ENCODE measurements around the gene NFIA.

Gene NFIA

DNA sequence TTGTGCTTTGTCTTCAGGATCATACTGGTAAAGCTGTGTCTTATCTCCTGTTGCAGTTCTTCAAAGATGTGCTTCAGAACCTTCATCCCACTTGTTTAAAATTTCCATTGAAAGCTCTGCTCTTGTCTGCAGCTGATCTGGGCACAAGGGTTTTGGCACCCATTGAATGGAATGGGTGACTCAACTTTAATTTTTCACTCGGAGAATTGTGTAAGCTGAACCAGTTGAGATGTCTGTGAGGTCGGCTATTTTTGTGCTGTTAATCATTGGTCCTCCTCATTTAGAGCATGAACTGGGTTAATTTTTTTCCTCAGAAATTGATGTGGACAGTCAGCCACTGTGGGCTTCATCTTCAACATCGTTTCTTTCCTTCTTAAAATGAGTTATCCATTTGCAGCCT lies 390.5 kb downstream of the NFIA start:
- no peak for TF ChIP-seq CTCF (conservative IDR thresholded peaks at IDR 0.05; ENCODE audit: low read depth, low read length)
- no peak for DNase-seq (ENCODE audit: low read depth)
- no peak overlapping the region for H3K4me3 ChIP-seq (ENCODE audit: low read length)

DNA sequence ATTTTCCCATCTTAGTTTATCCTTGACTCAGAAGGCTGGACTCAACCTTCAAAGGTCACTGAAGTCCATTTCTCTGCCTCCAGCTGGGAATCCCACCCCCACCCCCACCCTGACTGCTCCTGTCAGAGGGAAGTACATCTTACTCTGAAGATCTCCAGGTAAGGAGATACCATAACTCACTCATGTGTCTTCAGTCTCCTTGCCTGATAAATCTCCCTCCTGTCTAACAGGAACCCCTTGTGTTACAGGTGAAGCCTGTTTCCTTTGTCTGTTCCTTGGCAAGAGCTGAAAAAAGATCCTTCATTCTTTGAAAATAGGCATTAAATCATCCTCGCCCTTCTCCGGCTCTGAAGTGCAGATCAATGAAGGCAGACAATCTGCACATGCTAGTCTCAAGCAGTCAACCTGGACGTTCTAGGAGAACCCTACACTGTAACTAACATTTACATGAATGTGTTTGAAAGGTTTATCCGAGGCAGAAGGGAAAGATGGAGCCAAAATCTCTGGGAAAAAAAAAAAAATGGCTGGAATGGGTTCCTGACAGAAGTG lies 392.0 kb downstream of the NFIA start:
- DNase-seq (ENCODE audit: low read depth): no peak
- no peak for TF ChIP-seq CTCF (conservative IDR thresholded peaks at IDR 0.05; ENCODE audit: low read depth, low read length)

GRCh38 chr1:61474963-61475362 lies 392.6 kb downstream of the NFIA start:
- no peak overlapping the region for H3K4me3 ChIP-seq (ENCODE audit: low read length)
- no peak for DNase-seq (ENCODE audit: low read depth)
- no peak for TF ChIP-seq CTCF (conservative IDR thresholded peaks at IDR 0.05; ENCODE audit: low read depth, low read length)

More for the DNA sequence above, 392.0 kb downstream of the NFIA start:
- H3K4me3 ChIP-seq (ENCODE audit: low read length): no peak overlapping the region

- no peak for TF ChIP-seq CTCF (conservative IDR thresholded peaks at IDR 0.05; ENCODE audit: low read depth, low read length)
- no peak overlapping the region for H3K4me3 ChIP-seq (ENCODE audit: low read length)
- DNase-seq (ENCODE audit: low read depth): no peak
These were observed 394.9 kb downstream of the NFIA start for GRCh38 chr1:61477301-61477700.

DNA sequence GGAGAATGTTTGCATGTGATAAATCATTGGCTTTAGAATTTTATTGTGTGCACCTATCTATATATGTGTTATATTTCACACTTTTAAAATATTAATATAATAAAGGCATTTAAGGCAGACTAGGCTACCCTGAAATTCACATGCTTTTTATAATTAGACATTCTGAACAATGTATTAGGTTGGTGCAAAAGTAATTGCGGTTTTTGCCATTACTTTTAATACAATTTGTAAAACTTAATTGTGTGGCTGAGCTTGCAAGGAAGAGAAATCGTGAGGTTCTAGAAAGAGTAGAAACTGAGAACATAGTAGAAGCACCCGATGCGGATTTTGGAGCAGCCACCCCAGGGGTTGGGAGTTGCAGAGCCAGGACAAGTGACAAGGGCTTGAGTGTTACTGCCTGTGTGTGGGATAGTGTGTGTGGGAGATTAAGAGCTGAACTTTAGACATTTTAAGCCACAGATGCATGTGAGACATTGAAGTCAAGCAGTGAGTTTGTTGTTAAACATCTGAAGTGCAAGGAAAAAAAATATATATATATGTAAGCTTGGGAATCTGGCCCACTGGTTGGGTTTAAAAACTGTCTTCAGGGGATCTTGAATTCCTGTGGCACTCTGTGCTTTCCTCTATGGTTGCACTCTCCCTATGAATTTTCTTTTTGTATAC lies 398.0 kb downstream of the NFIA start:
- H3K4me3 ChIP-seq (ENCODE audit: low read length): no peak overlapping the region
- DNase-seq (ENCODE audit: low read depth): peak; percentile 58
- TF ChIP-seq CTCF (conservative IDR thresholded peaks at IDR 0.05; ENCODE audit: low read depth, low read length): no peak

DNA sequence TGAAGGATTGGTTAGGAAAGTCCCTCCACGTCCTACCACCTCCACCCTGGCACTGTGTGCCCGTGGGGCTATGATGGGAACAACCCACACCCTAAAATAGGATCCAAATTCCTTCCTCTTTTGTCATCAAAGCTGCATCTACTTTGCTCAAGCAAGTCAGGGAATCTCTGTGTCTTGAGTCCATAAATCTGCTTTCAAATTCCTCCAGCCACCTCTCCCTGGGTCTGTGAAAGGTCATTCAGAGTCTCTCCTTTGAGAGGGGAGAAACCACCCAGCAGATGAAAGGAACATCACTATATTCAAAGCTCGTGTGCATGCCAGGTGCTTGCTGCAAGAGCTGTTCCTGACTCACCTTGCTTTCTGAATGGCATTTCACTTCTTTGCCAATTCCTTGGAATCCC lies 399.0 kb downstream of the NFIA start:
- no peak overlapping the region for H3K4me3 ChIP-seq (ENCODE audit: low read length)
- no peak for TF ChIP-seq CTCF (conservative IDR thresholded peaks at IDR 0.05; ENCODE audit: low read depth, low read length)
- no peak for DNase-seq (ENCODE audit: low read depth)

- no peak for DNase-seq (ENCODE audit: low read depth)
- TF ChIP-seq CTCF (conservative IDR thresholded peaks at IDR 0.05; ENCODE audit: low read depth, low read length): no peak
- no peak overlapping the region for H3K4me3 ChIP-seq (ENCODE audit: low read length)
These were observed 399.9 kb downstream of the NFIA start for GRCh38 chr1:61482170-61482734.
